Measurements from ENCODE around the gene SERPINE1.
"Not testable (repeated sequence)": the region's sequence is repeated elsewhere in the genome, so short reads cannot be mapped to it uniquely, and the experiment has no call there.

Gene SERPINE1

DNA sequence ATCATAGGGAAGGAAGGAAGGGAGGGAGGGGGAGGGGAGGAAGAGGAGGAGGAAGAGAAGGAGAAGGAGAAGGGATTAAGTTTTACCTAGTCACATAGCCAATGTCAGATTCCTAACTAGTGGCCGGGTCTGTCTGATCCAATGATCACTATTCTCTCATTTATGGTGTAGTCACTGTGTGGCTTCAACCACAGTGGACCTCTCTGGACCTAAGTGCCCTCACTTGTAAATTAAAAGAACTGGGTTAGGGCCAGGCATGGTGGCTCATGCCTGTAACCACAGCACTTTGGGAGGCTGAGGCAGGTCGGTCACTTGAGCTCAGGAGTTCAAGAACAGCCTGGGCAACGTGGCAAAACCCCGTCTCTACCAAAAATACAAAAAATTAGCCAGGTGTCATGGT, 6.6 kb upstream of the SERPINE1 start:
- no peak overlapping the region for H3K4me3 ChIP-seq (ENCODE audit: low read depth, low read length)
- DNase-seq (ENCODE audit: low read depth) = no peak
- TF ChIP-seq CTCF (IDR thresholded peaks at IDR 0.05; ENCODE audit: low read depth, low read length) (no peak), POLR2A (IDR thresholded peaks at IDR 0.05; ENCODE audit: extremely low read depth, insufficient read length) (no peak), MYC (IDR thresholded peaks at IDR 0.05; ENCODE audit: low read depth, low read length) (no peak)
- TF ChIP-seq, protein P1, sequence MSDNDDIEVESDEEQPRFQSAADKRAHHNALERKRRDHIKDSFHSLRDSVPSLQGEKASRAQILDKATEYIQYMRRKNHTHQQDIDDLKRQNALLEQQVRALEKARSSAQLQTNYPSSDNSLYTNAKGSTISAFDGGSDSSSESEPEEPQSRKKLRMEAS (IDR thresholded peaks at IDR 0.05; ENCODE audit: low read depth, low read length) = no peak

- not testable (repeated sequence) for H3K4me3 ChIP-seq (ENCODE audit: low read depth, low read length); DNase-seq (ENCODE audit: low read depth)
Measured at GRCh38 chr7:101121631-101121990, 5.3 kb upstream of the SERPINE1 start.

- no peak for DNase-seq (ENCODE audit: low read depth)
- TF ChIP-seq, protein P1 (IDR thresholded peaks at IDR 0.05; ENCODE audit: low read depth, low read length) = no peak
- TF ChIP-seq MYC (IDR thresholded peaks at IDR 0.05; ENCODE audit: low read depth, low read length) (no peak), CTCF (IDR thresholded peaks at IDR 0.05; ENCODE audit: low read depth, low read length) (no peak), POLR2A (IDR thresholded peaks at IDR 0.05; ENCODE audit: extremely low read depth, insufficient read length) (no peak)
- H3K4me3 ChIP-seq (ENCODE audit: low read depth, low read length) = no peak overlapping the region
Measured at GRCh38 chr7:101121991-101122932, 4.6 kb upstream of the SERPINE1 start.

DNA sequence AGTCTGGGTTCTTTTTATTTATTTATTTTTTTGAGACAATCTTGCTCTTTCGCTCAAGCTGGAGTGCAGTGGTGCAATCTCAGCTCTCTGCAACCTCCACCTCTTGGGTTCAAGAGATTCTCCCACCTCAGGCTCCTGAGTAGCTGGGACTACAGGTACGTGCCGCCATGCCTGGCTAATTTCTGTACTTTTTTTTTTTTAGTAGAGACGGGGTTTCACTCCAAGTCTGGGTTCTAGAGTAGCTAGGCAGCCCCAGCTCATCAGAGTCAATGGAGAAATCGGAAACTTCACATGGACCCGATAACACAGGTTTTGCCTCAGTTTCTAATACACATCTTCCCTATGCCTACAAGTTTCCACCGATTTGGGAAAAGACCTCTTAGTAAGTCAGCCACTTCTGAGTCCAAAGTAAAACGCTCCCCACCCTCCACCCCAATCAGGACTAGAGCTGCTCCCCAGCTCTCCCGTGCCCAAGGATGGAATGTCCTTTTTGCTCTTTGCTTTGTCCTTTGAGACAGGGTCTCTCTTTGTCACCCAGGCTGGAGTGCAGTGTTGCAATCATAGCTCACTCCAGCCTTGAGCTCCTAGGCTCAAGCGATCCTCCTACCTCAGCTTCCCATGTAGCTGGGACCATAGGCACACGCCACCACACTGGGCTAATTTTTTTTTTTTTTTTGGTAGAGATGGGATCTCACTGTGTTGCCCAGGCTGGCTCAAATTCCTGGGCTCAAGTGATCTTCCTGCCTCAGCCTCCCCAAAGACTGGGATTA, 3.8 kb upstream of the SERPINE1 start:
- DNase-seq (ENCODE audit: low read depth) = no peak
- no peak overlapping the region for H3K4me3 ChIP-seq (ENCODE audit: low read depth, low read length)
- TF ChIP-seq CTCF (IDR thresholded peaks at IDR 0.05; ENCODE audit: low read depth, low read length) (no peak), POLR2A (IDR thresholded peaks at IDR 0.05; ENCODE audit: extremely low read depth, insufficient read length) (no peak), MYC (IDR thresholded peaks at IDR 0.05; ENCODE audit: low read depth, low read length) (no peak)
- TF ChIP-seq, protein P1 (IDR thresholded peaks at IDR 0.05; ENCODE audit: low read depth, low read length) = no peak

DNA sequence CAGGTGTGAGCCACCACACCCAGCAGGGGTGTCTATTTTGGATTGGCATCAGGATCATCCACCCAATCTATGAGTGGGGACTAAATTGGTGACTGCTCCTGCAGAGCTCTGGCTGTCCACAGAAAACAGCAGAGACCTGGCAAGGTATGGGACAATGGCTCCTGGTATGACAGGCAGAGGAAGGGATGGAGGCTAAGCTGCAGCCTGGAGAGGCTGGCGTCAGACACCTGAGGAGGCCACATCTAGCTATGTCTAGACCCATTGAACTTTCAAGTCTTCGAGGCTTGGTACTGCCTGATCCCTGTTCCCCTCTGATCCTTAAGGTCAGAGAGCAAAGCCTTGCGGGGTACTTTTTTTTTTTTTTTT, 3.2 kb upstream of the SERPINE1 start:
- TF ChIP-seq POLR2A (IDR thresholded peaks at IDR 0.05; ENCODE audit: extremely low read depth, insufficient read length) (no peak), CTCF (IDR thresholded peaks at IDR 0.05; ENCODE audit: low read depth, low read length) (no peak), MYC (IDR thresholded peaks at IDR 0.05; ENCODE audit: low read depth, low read length) (no peak)
- TF ChIP-seq, protein P1 (IDR thresholded peaks at IDR 0.05; ENCODE audit: low read depth, low read length) = no peak
- no peak overlapping the region for H3K4me3 ChIP-seq (ENCODE audit: low read depth, low read length)
- no peak for DNase-seq (ENCODE audit: low read depth)

GRCh38 chr7:101124376-101125056, 2.4 kb upstream of the SERPINE1 start:
- H3K4me3 ChIP-seq (ENCODE audit: low read depth, low read length) = no peak overlapping the region
- TF ChIP-seq MYC (IDR thresholded peaks at IDR 0.05; ENCODE audit: low read depth, low read length) = no peak
- no peak for TF ChIP-seq POLR2A (IDR thresholded peaks at IDR 0.05; ENCODE audit: extremely low read depth, insufficient read length)
- no peak for TF ChIP-seq CTCF (IDR thresholded peaks at IDR 0.05; ENCODE audit: low read depth, low read length)
- TF ChIP-seq, protein P1 (IDR thresholded peaks at IDR 0.05; ENCODE audit: low read depth, low read length) = no peak
- DNase-seq (ENCODE audit: low read depth) = peak; percentile 89
